HL-60 (cell line): ENCODE data around the gene CNTD1.

Experiments
- DNase-seq, 2 experiments: peaks; one replicate each; pipeline ENCODE4 v3.0.0-alpha.2; 2010 to 2020; ENCODE audit warnings: low read depth in 1 of 2, low spot score in 1 of 2
- H3K27ac ChIP-seq: fragments of 250-450 bp; sonication (Bioruptor Pico); replicated peaks from 2 replicates; pipeline ENCODE4 v1.5.1; 2020; ENCODE audit warnings: mild to moderate bottlenecking, moderate library complexity
- H3K27me3 ChIP-seq: fragments of 250-450 bp; sonication (Bioruptor Pico); 2 replicates; pipeline ENCODE4 v1.5.1; 2021; ENCODE audit warnings: mild to moderate bottlenecking, moderate library complexity; ENCODE audit not compliant: insufficient read depth, poor library complexity, severe bottlenecking
- H3K4me3 ChIP-seq: replicated peaks from 2 replicates; pipeline ENCODE4 v1.5.1; 2011; ENCODE audit warnings: mild to moderate bottlenecking, control low read depth, low read length; ENCODE audit not compliant: insufficient read depth
- CTCF ChIP-seq: IDR thresholded peaks from one replicate; pipeline ENCODE4 v1.5.1; 2011; ENCODE audit warnings: low read length, control low read depth, inconsistent platforms; ENCODE audit not compliant: insufficient read depth
- GABPA ChIP-seq: IDR thresholded peaks from 2 replicates; pipeline ENCODE4 v1.6.1; 2012; ENCODE audit warnings: low read depth
- POLR2AphosphoS5 ChIP-seq: IDR thresholded peaks from 2 replicates; pipeline ENCODE4 v1.6.1; 2012; ENCODE audit warnings: low read depth
- REST ChIP-seq: IDR thresholded peaks from 2 replicates; pipeline ENCODE4 v1.6.1; 2012; ENCODE audit warnings: low read depth; ENCODE audit not compliant: insufficient replicate concordance
- SPI1 ChIP-seq: IDR thresholded peaks from 2 replicates; pipeline ENCODE4 v1.6.1; 2012; ENCODE audit warnings: low read depth, mild to moderate bottlenecking, borderline replicate concordance

Gene CNTD1

GRCh38 chr17:42783062-42783790, 15.4 kb upstream of the CNTD1 start:
- Histone ChIP-seq H3K27me3 (peaks cover 51% of the 10 kb centered on the region), H3K4me3 (no peak overlapping the region)

GRCh38 chr17:42783791-42784138, 14.9 kb upstream of the CNTD1 start:
- Histone ChIP-seq H3K27ac (no peak overlapping the region), H3K27me3 (peaks cover 51% of the 10 kb centered on the region), H3K4me3 (no peak overlapping the region)
- TF ChIP-seq SPI1 (no peak), POLR2AphosphoS5 (no peak), GABPA (no peak), REST (no peak), CTCF (no peak)
- no peak for DNase-seq

More at GRCh38 chr17:42783062-42783790, 15.4 kb upstream of the CNTD1 start:
- H3K27ac ChIP-seq = no peak overlapping the region
- TF ChIP-seq SPI1 (no peak), GABPA (no peak), REST (no peak), POLR2AphosphoS5 (no peak), CTCF (no peak)
- DNase-seq = no peak

GRCh38 chr17:42784409-42784808, 14.3 kb upstream of the CNTD1 start:
- Histone ChIP-seq H3K27me3 (peaks cover 51% of the 10 kb centered on the region), H3K27ac (no peak overlapping the region), H3K4me3 (no peak overlapping the region)
- peak in 1 of 2 experiments; percentile 36 for DNase-seq
- TF ChIP-seq GABPA = no peak
- TF ChIP-seq SPI1 = peak; percentile 92

GRCh38 chr17:42784811-42785592, 13.7 kb upstream of the CNTD1 start:
- Histone ChIP-seq H3K27ac (no peak overlapping the region), H3K4me3 (no peak overlapping the region), H3K27me3 (peaks cover 51% of the 10 kb centered on the region)
- DNase-seq = no peak
- TF ChIP-seq SPI1 (no peak), POLR2AphosphoS5 (no peak), CTCF (no peak), GABPA (no peak)
